Ecto neural progenitor cell (in vitro differentiated cells): Measurements from ENCODE around the gene KRT32.
"Not testable (repeated sequence)": the region's sequence is repeated elsewhere in the genome, so short reads cannot be mapped to it uniquely, and the experiment has no call there.

ENCODE experiments used
- DNase-seq: peaks from one replicate; pipeline ENCODE4 v3.0.0-alpha.2; 2018; ENCODE audit warnings: low spot score

Gene KRT32

GRCh38 chr17:41463746-41464145 is 3.4 kb downstream of the KRT32 start:
- no peak for DNase-seq

- DNase-seq = no peak
Observed at GRCh38 chr17:41462705-41463104, 4.5 kb downstream of the KRT32 start.

GRCh38 chr17:41457676-41458075 is 9.5 kb downstream of the KRT32 start:
- no peak for DNase-seq

- no peak for DNase-seq
Observed at GRCh38 chr17:41456204-41456603, 11.0 kb downstream of the KRT32 start.

GRCh38 chr17:41455236-41455635 is 11.9 kb downstream of the KRT32 start:
- DNase-seq = no peak

GRCh38 chr17:41453066-41453465 is 14.1 kb downstream of the KRT32 start:
- no peak for DNase-seq

- no peak for DNase-seq
Observed at GRCh38 chr17:41452281-41452680, 14.9 kb downstream of the KRT32 start.

- DNase-seq = no peak
Observed at GRCh38 chr17:41451154-41451728, 15.9 kb downstream of the KRT32 start.

- DNase-seq = no peak
Observed at GRCh38 chr17:41449008-41449407, 18.2 kb downstream of the KRT32 start.

GRCh38 chr17:41448506-41448905 is 18.7 kb downstream of the KRT32 start:
- DNase-seq = no peak

GRCh38 chr17:41446806-41447205 is 20.4 kb downstream of the KRT32 start:
- no peak for DNase-seq

GRCh38 chr17:41444640-41445039 is 22.5 kb downstream of the KRT32 start:
- no peak for DNase-seq

GRCh38 chr17:41444186-41444585 is 23.0 kb downstream of the KRT32 start:
- DNase-seq = no peak

GRCh38 chr17:41442739-41443138 is 24.4 kb downstream of the KRT32 start:
- no peak for DNase-seq

- no peak for DNase-seq
Observed at GRCh38 chr17:41440531-41441033, 26.6 kb downstream of the KRT32 start, which contains the start of gene KRT38. KRT38 (minus strand) TSS chr17:41440983; CDS start chr17:41440921, 62 bp downstream.

GRCh38 chr17:41439375-41439774 is 27.8 kb downstream of the KRT32 start:
- DNase-seq = no peak

GRCh38 chr17:41437769-41438168 is 29.4 kb downstream of the KRT32 start:
- no peak for DNase-seq

GRCh38 chr17:41437254-41437653 is 29.9 kb downstream of the KRT32 start:
- no peak for DNase-seq

GRCh38 chr17:41434415-41434814 is 32.8 kb downstream of the KRT32 start:
- DNase-seq = no peak

GRCh38 chr17:41434005-41434404 is 33.2 kb downstream of the KRT32 start:
- no peak for DNase-seq

- no peak for DNase-seq
Observed at GRCh38 chr17:41433586-41433985, 33.6 kb downstream of the KRT32 start.

- DNase-seq = not testable (repeated sequence)
Observed at GRCh38 chr17:41430376-41430775, 36.8 kb downstream of the KRT32 start.

- no peak for DNase-seq
Observed at GRCh38 chr17:41429667-41430066, 37.5 kb downstream of the KRT32 start.

- DNase-seq = no peak
Observed at GRCh38 chr17:41428591-41429291, 38.4 kb downstream of the KRT32 start.
